Panc1 (cell line): ENCODE results near the gene CDC42BPA. TPM values are rescaled to one million over a fixed set of nuclear protein-coding genes. Genes with fewer than 3 reads are reported as not detected.

Experiments used
- ATAC-seq: fragments of 200-7000 bp; cut with Tn5 transposase; 2 replicates; pipeline ENCODE4 v1.9.1; 2020; ENCODE audit warnings: mild to moderate bottlenecking, moderate library complexity
- BruUV-seq: library from RNA; stranded (reverse); fragments of 400-500 nt; replicated peaks from 2 replicates; lab custom pipeline; 2021; lab: Mats Ljungman, UMichigan
- CTCF ChIA-PET: fragments of 300-600 bp; sonication (Branson Sonifier 250); formaldehyde crosslinking; loops from one replicate; lab custom pipeline; 2022; ENCODE audit warnings: antibody characterized with exemption; lab: Charles Lee
- POLR2A ChIA-PET: fragments of 300-600 bp; sonication (Branson Sonifier 250); formaldehyde crosslinking; loops from one replicate; lab custom pipeline; 2022; ENCODE audit warnings: antibody characterized with exemption; lab: Charles Lee
- DNase-seq: peaks from one replicate; pipeline ENCODE4 v3.0.0-alpha.2; 2010; ENCODE audit warnings: low read depth, low spot score
- H3K27ac ChIP-seq: 2 replicates; pipeline ENCODE4 v1.5.1; 2011; ENCODE audit warnings: mild to moderate bottlenecking, low read length, inconsistent platforms
- H3K27me3 ChIP-seq: fragments of 200-500 bp; sonication (Bioruptor generic); 2 replicates; pipeline ENCODE4 v1.6.0; 2014; ENCODE audit warnings: low read length, inconsistent platforms; ENCODE audit not compliant: control insufficient read depth, insufficient read depth
- H3K36me3 ChIP-seq: fragments of 200-500 bp; sonication (Bioruptor generic); 2 replicates; pipeline ENCODE4 v1.5.1; 2014; ENCODE audit warnings: inconsistent platforms, mild to moderate bottlenecking, low read length, moderate library complexity; ENCODE audit not compliant: control insufficient read depth, insufficient read depth
- H3K4me1 ChIP-seq: 2 replicates; pipeline ENCODE4 v1.5.1; 2011; ENCODE audit warnings: inconsistent platforms, mild to moderate bottlenecking, low read length, moderate library complexity; ENCODE audit not compliant: control insufficient read depth, insufficient read depth
- H3K4me3 ChIP-seq, 2 experiments: 2 replicates each; pipeline ENCODE4 v1.5.1; 2011 to 2012; ENCODE audit warnings: low read depth in 2 of 2, low read length in 2 of 2, mild to moderate bottlenecking in 2 of 2, inconsistent platforms in 1 of 2, moderate library complexity in 1 of 2
- H3K9me3 ChIP-seq: fragments of 200-500 bp; sonication (Bioruptor generic); 2 replicates; pipeline ENCODE4 v1.5.1; 2014; ENCODE audit warnings: low read depth, mild to moderate bottlenecking, inconsistent platforms, low read length, moderate library complexity; ENCODE audit not compliant: control insufficient read depth, insufficient read depth
- POLR2AphosphoS5 ChIP-seq: IDR thresholded peaks from 2 replicates; pipeline ENCODE4 v1.6.1; 2012; ENCODE audit warnings: mild to moderate bottlenecking, low read depth, low read length, moderate library complexity
- SIN3A ChIP-seq: IDR thresholded peaks from 2 replicates; pipeline ENCODE4 v1.6.1; 2012; ENCODE audit warnings: low read depth, mild to moderate bottlenecking, low read length, moderate library complexity, borderline replicate concordance; ENCODE audit not compliant: insufficient read depth
- TCF7L2 ChIP-seq: IDR thresholded peaks from 2 replicates; pipeline ENCODE4 v1.6.1; 2011; ENCODE audit warnings: mild to moderate bottlenecking, low read depth, low read length, inconsistent platforms
- in situ Hi-C: cut with HindIII; loops from 2 replicates; pipeline ENCODE4 v1.10.0; 2016; ENCODE audit warnings: low sequenced_read_pairs, low pct_unique_long_range_greater_than_20kb
- intact Hi-C: fragments of 100-400 bp; cut with micrococcal nuclease; formaldehyde crosslinking; loops from one replicate; pipeline ENCODE4 v1.10.0; 2022; ENCODE audit not compliant: unreplicated experiment
- total RNA-seq: library from RNA; stranded (reverse); gene quantifications from one replicate; pipeline ENCODE4 v1.2.1, GENCODE V29; 2021; ENCODE audit not compliant: unreplicated experiment
- TF ChIP-seq, protein P1 (sequence below): fragments of 450-650 bp; IDR thresholded peaks from 2 replicates; pipeline ENCODE4 v1.5.1; 2017; ENCODE audit warnings: mild to moderate bottlenecking
- TF ChIP-seq, protein P2 (sequence below), 2 experiments: IDR thresholded peaks; 2 replicates each; pipeline ENCODE4 v1.6.1; 2011 to 2012; ENCODE audit warnings: low read depth in 2 of 2, control low read depth in 1 of 2, low read length in 1 of 2, mild to moderate bottlenecking in 1 of 2, moderate library complexity in 1 of 2; ENCODE audit not compliant: insufficient read depth in 1 of 2

CDC42BPA gene
- total RNA-seq, 1 experiment from 2014 or later, result 32.8 TPM

- no peak for ATAC-seq
- no peaks in the 10 kb centered on the region for H3K36me3 ChIP-seq
- ChIA-PET POLR2A (no interaction called here), CTCF (no interaction called here)
- H3K4me3 ChIP-seq, result no peak overlapping the region
- no peaks in the 10 kb centered on the region for H3K4me1 ChIP-seq
- in situ Hi-C loops, result no loop called here
- H3K27ac ChIP-seq, result no peak overlapping the region
- H3K9me3 ChIP-seq, result peaks cover 6% of the 10 kb centered on the region; the same call in 1 of the 2 replicates
- BruUV-seq, result no TSS peak
- intact Hi-C loops, result no loop called here
- TF ChIP-seq POLR2AphosphoS5 (no peak), SIN3A (no peak), TCF7L2 (no peak)
- TF ChIP-seq, protein P1, sequence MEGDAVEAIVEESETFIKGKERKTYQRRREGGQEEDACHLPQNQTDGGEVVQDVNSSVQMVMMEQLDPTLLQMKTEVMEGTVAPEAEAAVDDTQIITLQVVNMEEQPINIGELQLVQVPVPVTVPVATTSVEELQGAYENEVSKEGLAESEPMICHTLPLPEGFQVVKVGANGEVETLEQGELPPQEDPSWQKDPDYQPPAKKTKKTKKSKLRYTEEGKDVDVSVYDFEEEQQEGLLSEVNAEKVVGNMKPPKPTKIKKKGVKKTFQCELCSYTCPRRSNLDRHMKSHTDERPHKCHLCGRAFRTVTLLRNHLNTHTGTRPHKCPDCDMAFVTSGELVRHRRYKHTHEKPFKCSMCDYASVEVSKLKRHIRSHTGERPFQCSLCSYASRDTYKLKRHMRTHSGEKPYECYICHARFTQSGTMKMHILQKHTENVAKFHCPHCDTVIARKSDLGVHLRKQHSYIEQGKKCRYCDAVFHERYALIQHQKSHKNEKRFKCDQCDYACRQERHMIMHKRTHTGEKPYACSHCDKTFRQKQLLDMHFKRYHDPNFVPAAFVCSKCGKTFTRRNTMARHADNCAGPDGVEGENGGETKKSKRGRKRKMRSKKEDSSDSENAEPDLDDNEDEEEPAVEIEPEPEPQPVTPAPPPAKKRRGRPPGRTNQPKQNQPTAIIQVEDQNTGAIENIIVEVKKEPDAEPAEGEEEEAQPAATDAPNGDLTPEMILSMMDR, result no peak
- TF ChIP-seq, protein P2, sequence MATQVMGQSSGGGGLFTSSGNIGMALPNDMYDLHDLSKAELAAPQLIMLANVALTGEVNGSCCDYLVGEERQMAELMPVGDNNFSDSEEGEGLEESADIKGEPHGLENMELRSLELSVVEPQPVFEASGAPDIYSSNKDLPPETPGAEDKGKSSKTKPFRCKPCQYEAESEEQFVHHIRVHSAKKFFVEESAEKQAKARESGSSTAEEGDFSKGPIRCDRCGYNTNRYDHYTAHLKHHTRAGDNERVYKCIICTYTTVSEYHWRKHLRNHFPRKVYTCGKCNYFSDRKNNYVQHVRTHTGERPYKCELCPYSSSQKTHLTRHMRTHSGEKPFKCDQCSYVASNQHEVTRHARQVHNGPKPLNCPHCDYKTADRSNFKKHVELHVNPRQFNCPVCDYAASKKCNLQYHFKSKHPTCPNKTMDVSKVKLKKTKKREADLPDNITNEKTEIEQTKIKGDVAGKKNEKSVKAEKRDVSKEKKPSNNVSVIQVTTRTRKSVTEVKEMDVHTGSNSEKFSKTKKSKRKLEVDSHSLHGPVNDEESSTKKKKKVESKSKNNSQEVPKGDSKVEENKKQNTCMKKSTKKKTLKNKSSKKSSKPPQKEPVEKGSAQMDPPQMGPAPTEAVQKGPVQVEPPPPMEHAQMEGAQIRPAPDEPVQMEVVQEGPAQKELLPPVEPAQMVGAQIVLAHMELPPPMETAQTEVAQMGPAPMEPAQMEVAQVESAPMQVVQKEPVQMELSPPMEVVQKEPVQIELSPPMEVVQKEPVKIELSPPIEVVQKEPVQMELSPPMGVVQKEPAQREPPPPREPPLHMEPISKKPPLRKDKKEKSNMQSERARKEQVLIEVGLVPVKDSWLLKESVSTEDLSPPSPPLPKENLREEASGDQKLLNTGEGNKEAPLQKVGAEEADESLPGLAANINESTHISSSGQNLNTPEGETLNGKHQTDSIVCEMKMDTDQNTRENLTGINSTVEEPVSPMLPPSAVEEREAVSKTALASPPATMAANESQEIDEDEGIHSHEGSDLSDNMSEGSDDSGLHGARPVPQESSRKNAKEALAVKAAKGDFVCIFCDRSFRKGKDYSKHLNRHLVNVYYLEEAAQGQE (IDR thresholded peaks at IDR 0.05; ENCODE audit: insufficient read depth in 1 of 2, low read depth in 2 of 2, low read length in 1 of 2), result no peak
- no peaks in the 10 kb centered on the region for H3K27me3 ChIP-seq
- DNase-seq, result no peak
Measured at GRCh38 chr1:227082999-227083746, 235.1 kb downstream of the CDC42BPA start.

- Histone ChIP-seq H3K4me1 (no peaks in the 10 kb centered on the region; the same call in 1 of the 2 replicates), H3K9me3 (no peaks in the 10 kb centered on the region), H3K27me3 (no peaks in the 10 kb centered on the region), H3K4me3 (no peak overlapping the region), H3K27ac (no peak overlapping the region), H3K36me3 (peaks cover 13% of the 10 kb centered on the region)
- DNase-seq (no peak), ATAC-seq (no peak)
- POLR2A ChIA-PET, result no interaction called here
- TF ChIP-seq TCF7L2, result no peak
- TF ChIP-seq POLR2AphosphoS5, result no peak
- TF ChIP-seq, protein P2 (IDR thresholded peaks at IDR 0.05; ENCODE audit: insufficient read depth in 1 of 2, low read depth in 2 of 2, low read length in 1 of 2), result no peak
- TF ChIP-seq, protein P1, result no peak
- TF ChIP-seq SIN3A, result no peak
- intact Hi-C loops, result no loop called here
- in situ Hi-C loops, result no loop called here
- BruUV-seq, result no TSS peak
- CTCF ChIA-PET, result no interaction called here
Measured at GRCh38 chr1:227077783-227078182, 240.5 kb downstream of the CDC42BPA start.
